B cell (primary cell): Measurements from ENCODE around the gene MEGF11.

Experiments used
- EZH2 ChIP-seq: IDR thresholded peaks from 2 replicates; pipeline ENCODE4 v1.6.1; 2012; ENCODE audit warnings: borderline replicate concordance, low read depth, mild to moderate bottlenecking, moderate library complexity, low read length; ENCODE audit not compliant: insufficient read depth, poor library complexity, severe bottlenecking
- TF ChIP-seq, protein P1 (sequence below): fragments of 200-600 bp; IDR thresholded peaks from one replicate; pipeline ENCODE4 v1.8.0; 2022; ENCODE audit warnings: antibody characterized with exemption, mild to moderate bottlenecking

- TF ChIP-seq, protein P1, sequence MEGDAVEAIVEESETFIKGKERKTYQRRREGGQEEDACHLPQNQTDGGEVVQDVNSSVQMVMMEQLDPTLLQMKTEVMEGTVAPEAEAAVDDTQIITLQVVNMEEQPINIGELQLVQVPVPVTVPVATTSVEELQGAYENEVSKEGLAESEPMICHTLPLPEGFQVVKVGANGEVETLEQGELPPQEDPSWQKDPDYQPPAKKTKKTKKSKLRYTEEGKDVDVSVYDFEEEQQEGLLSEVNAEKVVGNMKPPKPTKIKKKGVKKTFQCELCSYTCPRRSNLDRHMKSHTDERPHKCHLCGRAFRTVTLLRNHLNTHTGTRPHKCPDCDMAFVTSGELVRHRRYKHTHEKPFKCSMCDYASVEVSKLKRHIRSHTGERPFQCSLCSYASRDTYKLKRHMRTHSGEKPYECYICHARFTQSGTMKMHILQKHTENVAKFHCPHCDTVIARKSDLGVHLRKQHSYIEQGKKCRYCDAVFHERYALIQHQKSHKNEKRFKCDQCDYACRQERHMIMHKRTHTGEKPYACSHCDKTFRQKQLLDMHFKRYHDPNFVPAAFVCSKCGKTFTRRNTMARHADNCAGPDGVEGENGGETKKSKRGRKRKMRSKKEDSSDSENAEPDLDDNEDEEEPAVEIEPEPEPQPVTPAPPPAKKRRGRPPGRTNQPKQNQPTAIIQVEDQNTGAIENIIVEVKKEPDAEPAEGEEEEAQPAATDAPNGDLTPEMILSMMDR = no peak
- TF ChIP-seq EZH2 = no peak
These were observed 339.2 kb downstream of the MEGF11 start for GRCh38 chr15:65914386-65914785.
